Sciatic nerve (tissue), 2 donors: ENCODE results near the gene TBC1D21. TPM values are rescaled to one million over a fixed set of nuclear protein-coding genes. Genes with fewer than 3 reads are reported as not detected.

Source experiments
- ATAC-seq: fragments of 200-7000 bp; cut with Tn5 transposase; one replicate; pipeline ENCODE4 v1.9.1; 2020; ENCODE audit warnings: mild to moderate bottlenecking, moderate library complexity
- DNase-seq: peaks from one replicate; pipeline ENCODE4 v3.0.0-alpha.2; 2020; ENCODE audit warnings: low spot score
- intact Hi-C: fragments of 100-400 bp; cut with DNase I; formaldehyde crosslinking; loops from one replicate; pipeline ENCODE4 v1.14.2; 2022
- total RNA-seq: library from RNA; stranded (reverse); fragmentation: NEBNext Ultra II Directional; extraction: Animal tissue kit (Norgen Biotek cat#: 25700); gene quantifications from one replicate; pipeline ENCODE4 v1.2.1, GENCODE V29; 2021
- donor health status: DM: no; HTN: no; CAD: no.
- donor health status: DM: no; HTN: no; CAD: no.

The TBC1D21 gene
- total RNA-seq, 1 donor from 2014 or later = not detected

DNA sequence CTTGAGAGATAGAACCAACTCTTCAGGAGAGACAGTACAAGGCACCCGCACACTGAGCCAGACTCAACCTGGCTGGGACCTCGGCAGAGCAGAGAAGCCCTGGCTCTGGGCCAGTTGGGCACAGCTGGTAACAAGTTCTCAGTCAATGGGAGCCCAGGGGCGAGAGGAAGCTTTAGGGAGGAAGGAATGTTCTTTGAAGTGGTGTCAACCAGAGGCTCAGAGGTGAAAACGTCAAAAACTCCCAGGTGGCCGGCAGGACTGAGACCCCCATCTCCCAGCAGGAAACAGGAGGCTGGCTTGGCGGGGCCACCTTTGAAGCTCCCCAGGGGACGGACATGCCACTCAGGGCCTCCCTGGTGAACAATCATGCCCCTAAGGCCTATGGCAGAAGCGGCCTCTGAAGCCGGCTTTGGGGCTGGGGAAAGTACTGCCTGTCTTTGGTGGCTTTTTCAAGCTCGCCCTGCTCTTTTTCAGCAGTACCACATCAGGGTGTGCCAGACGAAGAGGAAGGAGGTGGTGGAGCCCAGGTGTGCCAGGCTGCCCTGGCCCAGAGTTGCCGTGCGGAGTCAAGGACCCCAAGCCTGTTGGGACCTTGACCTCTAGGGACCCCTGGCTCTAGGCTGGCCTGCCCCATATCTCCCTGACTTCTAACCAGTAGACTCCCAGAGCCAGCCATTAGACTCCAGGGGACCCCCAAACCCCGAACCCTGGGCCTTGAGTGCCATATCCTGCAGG is 16.7 kb upstream of the TBC1D21 start:
- no peak for DNase-seq
- no peak for ATAC-seq
- intact Hi-C loops = loop anchor here (10.0 kb wide), 1 partner anchor 122 kb away; no protein-coding TSS in a partner anchor

DNA sequence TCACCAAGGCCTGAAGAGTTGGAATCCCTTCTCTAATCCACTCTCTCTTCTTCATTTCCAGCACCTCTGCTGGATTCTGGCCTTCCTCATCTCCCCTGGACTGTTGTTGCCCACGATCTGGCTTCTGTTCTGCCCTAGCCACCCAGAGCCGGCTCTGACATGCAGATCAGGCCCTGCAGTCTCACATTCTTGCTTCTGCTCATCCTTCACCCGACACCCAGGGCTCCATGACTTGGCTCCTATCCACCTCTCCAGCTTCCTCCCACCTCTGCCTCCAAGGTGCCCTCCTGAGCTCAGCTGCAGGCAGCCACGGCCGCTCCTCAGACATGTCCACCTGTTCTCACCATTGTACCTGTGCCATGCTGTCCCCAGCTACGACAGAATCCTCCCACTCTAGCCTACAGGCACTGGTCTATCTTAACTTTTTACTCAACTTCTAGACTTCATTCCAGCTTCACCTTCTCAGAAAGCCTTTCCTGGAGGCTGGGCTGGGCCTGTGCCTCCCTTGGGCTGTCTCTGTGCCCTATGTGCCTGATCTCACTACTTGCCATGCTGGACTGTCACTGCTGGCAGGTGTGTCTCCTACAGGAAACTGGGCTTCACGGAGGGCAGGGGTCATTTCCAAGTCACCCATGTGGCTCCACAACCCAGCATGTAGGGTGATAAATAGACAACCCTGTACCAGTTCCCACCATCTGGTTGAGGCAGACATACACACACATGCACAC is 16.0 kb upstream of the TBC1D21 start:
- ATAC-seq (no peak), DNase-seq (no peak)
- intact Hi-C loops = loop anchor here (10.0 kb wide), 1 partner anchor 123 kb away; no protein-coding TSS in a partner anchor

DNA sequence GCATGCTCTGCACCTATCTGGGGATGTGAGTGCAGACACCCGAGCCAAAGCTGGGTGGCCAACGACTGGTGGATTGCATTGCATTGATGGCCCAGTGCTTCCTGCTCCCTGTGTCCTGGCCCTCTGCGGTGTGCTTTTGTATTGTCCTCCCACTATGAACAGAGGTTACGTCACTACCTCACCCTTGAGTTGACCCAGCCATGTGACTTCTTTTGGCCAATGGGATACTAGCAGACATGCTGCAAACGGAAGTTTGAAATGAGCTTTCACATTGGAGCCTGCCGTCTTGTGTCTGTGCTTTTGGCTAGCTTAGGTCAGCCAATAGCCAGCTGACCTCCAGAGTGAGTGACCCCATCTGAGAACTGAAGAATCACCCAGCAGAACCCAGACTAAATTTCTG is 15.3 kb upstream of the TBC1D21 start:
- ATAC-seq = no peak
- DNase-seq = no peak
- intact Hi-C loops = loop anchor here (10.0 kb wide), 1 partner anchor 123 kb away; no protein-coding TSS in a partner anchor

DNA sequence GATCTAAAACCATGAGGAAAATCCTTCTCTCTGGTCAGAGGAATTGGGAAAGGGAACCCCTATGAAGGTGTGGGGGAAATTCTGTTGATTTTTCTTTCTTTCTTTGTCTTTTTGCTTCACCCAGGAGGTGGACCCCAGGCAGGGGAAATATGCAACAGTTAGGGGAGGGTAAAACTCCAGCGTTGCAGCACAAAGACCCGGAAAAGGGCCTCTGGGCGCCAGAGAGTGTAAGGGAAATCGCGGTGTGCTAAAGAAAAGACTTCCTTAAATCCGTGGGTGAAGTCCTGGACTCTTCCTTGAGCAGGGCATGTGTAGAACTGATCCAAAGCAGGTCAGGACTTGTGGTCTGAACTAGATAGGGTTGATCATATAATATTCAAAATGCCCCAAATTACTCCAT is 11.1 kb upstream of the TBC1D21 start:
- ATAC-seq = no peak
- intact Hi-C loops = no loop called here

DNA sequence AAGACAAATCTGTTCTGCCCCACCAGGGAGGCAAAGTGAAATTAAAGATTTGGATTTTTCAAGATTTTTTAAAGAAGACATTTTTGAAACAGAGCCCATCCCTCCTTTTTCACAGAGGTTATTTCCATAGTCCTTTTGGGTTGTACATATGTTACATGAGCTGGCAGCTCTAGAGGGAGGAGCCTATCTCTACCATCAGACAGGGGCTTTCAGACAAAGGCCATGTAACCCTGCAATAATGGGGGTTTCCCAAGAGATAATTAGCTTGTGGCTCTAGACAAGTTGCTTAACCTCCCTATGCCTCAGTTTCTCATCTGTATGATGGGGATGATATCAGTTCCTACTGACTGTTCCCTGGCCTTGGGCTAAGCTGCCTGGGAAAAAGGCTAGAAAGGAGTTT is 8.0 kb upstream of the TBC1D21 start:
- DNase-seq (no peak), ATAC-seq (no peak)
- intact Hi-C loops = no loop called here

More for the DNA sequence above, 11.1 kb upstream of the TBC1D21 start:
- no peak for DNase-seq

DNA sequence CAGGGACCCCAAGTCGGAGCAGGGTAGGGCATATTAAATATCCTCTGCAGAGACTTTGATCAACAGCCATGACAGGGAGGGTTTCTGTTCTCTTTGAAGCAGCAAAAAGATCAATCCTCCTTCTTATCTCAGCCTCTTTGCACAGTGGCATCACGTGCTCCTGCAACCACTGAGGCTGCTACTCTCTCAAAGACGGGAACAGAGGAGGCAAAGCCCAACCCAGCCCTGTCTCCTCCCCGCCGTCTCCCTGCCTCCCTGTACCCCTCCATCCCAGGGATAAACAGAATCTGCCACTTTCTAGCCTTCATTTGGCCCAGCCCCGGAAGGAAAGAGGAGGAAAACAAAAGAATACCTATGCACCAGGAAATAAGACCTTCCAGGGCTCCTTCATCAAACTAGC is 7.5 kb upstream of the TBC1D21 start:
- ATAC-seq = no peak
- intact Hi-C loops = no loop called here
- DNase-seq = no peak

DNA sequence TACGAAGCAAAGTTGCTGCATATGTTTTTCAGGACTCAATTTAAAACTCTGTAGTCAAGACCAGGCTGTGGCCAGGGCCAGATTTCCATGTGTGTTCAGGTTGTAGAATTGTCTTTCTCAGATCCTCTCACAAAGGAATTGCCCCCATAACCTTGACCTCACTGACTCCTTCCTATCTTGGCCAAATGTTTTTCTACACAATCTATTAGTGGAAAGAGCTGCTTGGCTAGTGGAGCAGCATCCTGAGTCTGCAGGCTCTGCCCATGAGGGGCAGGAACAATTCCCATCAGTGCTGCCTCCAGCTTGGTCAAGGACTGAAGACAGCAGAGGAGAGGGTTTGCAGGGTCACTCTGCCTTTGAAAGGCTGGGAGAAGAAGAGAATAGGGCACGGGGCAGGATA is 6.9 kb upstream of the TBC1D21 start:
- ATAC-seq (no peak), DNase-seq (no peak)
- intact Hi-C loops = no loop called here

DNA sequence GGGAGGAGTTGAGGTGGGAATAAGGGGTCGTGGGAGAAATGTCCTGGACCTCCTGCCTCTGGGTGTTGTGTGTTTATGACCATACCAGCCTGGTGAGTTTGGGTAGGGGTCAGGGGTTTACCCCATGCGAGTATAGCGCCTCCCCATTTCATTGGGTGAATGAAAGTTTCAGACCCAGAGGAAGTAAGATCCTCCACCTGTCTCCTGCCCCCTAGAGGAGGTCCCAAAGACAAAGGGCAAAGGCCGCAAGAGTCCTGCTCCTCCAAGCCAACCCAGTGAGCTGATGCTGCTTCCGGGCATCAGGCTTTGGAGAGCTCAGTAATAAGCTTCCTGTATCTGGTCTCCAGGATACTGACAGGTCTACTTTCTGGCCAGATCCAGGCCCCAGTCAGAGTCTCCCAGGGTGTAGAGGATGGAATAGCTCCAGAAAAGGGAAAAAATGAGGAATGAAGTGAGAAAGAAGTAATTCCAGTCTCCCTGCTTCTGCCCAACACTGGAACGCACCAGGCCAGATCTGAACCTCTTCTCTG is 6.4 kb upstream of the TBC1D21 start:
- ATAC-seq (no peak), DNase-seq (no peak)
- intact Hi-C loops = loop anchor here (1.0 kb wide), 1 partner anchor 22 kb away; no protein-coding TSS in a partner anchor

DNA sequence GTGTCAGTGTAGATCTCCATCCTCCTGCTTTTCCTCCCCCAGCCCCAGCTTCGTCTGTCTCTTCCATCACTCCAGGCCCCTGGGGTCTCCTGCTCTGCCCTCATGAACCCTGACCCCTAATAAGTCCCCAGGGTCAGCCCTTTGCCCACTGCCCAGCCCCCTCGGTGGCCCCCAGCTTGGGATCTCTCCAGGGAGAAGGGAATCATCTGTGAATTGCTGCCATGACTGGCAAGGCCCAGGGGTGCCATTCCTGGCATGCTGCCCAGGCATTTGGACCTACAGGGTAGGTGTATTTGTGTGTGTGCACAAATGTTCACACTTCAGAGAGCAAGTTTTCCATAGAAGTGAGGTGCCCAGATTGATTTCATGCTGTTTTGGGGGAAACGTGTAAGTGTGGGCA is 5.9 kb upstream of the TBC1D21 start:
- intact Hi-C loops = loop anchor here (1.0 kb wide), 1 partner anchor 22 kb away; no protein-coding TSS in a partner anchor
- ATAC-seq = no peak
- no peak for DNase-seq

DNA sequence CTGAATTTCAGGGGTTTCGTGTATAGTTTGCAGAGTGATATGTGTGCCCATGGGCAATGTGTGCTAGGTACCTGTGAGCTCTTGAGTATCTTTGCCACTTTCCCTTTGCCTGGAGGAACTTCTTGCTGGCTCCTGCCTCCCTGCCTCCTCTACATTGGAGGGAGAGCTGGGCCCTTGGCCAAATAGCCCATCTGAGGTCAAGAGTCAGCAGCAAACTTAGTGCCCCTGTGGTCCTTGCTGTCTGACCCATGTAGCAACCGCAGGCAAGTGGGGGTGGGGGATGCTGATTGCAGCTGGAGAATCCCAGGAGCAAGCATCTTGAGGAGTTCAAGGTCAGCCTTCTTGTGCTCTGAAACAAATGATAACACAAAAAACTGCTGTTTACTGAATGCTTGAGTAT is 5.4 kb upstream of the TBC1D21 start:
- intact Hi-C loops = loop anchor here (1.0 kb wide), 1 partner anchor 21 kb away; no protein-coding TSS in a partner anchor
- ATAC-seq = no peak
- no peak for DNase-seq

DNA sequence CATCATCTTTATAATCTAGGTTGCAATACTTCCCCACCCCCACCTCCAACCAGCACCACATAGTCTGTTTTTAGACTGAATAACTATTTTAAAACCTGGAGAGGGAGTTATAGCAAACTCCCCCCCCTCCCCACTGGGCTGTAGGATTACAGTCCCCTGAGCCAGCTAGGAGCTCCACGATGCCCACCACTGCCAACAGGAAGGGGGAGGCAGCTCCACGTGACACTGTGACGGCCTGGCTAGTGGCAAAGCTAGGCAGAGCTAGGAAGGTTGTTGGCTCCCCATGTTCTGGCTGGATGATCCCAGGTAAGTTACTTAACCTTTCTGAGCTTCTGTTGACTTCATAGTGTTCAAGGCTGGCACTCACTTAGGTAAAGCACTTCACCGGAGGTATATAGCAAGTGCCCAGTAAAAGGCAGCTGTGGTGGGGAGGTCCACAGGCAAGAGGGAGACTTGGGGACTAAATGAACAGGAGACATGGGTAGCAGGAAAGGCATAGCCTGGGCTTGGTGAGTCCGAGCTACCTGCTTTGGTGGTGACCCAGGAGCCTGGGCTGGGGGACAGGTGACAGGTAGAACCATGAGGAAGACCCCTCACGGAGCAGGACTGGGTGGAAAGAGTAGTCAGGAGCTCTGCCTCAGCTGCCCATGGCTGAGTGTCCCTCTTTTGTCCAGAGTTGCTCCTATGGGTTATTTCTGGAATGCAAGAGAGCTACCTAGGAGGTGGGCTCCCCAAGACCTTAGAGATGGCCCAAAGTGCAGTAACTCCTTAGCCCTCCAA is 4.0 kb upstream of the TBC1D21 start:
- intact Hi-C loops = no loop called here
- no peak for ATAC-seq
- DNase-seq = no peak

DNA sequence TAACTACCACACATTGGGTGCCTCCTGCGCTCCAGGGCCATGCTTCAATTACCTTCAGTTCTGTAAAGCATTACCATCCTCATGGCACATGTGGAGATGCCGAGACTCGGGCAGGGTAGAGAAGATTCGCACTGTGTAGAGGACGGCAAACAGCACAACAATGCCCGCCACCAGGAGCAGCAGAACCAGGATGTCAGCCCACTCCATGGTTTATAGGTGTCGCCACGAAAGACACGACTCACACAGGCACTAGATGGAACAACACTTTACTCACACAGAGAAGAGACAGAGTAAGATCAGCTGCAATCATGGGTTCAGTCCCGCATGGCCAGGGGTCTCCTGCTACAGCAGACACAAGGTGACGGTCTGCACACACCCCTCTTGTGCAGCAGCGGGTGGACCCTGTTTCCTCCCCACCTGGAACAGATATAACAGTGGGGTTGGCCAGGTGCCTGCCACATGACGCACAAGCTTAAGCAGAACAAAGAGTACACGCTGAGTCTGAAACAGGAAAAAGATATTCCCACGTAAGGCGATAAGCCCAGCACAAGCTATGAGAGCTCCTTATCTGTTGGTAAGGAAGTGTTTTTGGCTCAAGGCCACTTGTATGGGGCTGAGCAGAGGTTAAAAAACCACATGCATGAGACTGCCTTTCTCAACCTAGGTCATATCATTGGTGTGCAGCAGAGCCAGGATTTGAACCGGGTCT is 2.5 kb upstream of the TBC1D21 start:
- intact Hi-C loops = no loop called here
- DNase-seq = no peak
- ATAC-seq = peak; percentile 32

DNA sequence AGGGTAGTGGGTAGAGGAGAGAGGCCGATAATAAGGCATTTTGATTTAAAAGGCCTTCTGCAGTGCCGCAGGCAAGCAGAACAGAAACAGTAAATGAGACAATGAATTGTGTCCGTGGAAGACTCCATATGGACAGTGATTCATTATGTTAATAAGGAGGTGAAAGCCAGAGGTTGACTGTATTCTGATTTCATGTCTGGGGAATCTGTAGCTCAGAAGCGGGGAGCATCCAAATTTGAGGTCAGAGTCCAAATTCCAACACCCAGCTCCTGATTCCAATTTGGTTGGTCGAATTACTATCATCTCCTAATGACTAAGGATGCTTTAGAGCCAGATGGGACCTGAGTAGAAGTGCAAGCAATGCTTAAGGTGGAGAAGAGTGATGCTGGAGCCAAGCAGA is 1.0 kb upstream of the TBC1D21 start:
- intact Hi-C loops = no loop called here
- no peak for DNase-seq
- ATAC-seq = no peak

DNA sequence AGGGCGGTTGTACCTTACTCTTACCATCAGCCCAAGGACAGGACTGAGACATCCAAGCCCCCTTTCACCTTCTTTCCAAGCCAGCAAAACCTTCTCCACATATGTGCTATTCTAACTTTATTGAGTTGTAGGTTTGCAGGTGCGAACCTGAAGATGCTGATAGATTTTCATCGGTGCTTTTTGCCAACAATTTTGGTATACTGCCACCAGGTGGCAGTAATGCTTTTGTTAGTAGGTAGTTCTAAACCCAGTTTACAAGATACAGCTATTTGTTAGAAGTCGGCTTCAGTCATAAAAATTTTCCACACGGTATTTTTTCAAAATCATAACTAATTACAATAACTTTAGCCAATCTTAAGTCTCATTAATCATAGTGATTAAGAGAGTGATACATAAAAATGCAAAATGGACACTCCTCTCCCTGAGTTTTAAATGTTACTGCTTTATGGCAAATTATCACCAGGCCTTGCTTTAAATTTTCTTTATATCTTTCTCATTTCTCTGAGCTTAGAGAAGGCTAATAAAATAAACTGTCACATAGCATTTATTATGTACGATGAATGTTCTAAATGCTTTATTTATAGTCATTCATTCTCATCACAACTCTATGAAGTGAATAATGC is 636 bp downstream of the TBC1D21 start:
- ATAC-seq (no peak), DNase-seq (no peak)
- intact Hi-C loops = no loop called here

DNA sequence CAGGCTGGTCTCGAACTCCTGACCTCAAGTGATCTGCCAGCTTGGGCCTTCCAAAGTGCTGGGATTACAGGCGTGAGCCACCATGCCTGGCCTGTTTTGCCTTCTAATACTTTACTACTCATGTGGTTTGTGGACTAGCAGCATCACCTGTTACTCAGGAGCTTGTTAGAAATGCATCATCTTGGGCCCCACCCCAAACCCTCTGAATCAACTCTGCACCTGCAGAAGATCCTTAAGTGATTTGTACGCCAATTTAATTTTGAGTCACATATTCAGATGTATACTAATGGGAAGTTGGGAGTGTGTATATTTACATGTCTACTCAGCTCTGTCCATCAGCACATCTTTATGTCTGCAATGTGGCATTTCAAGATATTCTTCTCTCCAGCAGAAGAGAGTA is 6.1 kb downstream of the TBC1D21 start:
- DNase-seq (peak; percentile 23), ATAC-seq (no peak)
- intact Hi-C loops = no loop called here

DNA sequence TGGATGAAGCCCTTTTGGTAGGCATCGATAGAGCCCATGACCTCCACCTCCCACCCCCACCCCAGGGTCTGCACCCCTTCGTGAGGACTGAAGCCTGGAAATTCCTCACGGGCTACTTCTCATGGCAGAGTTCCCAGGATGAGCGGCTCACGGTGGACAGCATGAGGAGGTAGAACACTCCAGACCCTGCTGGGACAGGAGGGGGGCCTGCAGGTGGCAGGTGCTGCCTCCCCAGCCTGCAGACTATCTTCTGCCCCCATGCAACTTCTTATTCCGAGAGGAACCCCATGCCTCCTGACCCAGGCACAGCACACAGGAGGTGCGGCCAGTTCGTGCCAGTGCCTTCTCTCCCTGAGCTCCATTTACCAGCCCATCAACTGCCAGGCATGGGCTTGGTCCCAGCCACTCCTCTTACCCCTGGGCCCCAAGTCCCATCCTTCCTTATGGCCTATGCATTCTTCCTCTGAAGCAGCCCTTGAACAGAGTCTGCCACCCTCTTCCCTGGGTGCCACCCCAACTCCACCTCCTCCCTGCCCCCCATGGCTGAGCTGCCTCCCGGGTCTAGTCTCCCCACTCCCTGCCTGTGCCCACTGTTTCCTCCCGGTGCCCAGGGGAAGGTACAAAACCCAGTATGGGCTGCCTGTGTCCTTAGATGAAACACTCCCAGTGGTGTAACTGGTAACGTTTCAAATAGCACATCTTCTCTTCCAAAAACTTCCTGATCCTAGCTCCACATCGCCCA is 8.4 kb downstream of the TBC1D21 start:
- DNase-seq (peak; percentile 46), ATAC-seq (no peak)

DNA sequence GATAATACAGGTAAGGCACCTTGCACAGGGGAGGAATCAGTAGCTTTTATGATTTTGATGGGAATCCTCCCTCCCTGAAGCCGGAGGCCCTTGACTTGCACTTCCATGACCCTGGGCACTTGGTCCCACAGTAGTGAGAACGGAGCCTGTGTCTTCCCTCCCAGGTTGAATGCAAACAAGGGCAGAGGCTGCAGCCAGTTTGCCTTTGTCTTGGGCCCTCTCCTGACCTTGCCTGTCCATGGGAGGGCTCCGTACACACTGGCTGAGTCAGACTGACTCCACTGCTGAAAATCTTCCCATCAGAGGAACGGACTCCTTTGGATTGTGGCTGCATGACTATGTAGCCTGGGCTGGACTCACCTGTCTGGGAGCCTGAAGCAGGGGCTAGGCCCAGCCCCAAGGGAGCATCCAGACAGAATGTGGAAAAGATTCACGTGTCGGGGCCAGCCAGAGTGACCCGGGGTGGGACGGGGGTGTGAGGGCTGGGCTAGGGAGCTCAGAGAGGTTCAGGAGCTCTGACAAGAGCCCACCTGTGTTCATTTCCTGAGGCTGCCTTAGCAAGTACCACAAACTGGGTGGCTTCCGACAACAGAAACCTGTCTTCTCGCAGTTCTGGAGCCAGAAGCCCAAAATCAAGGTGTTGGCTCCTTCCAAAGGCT is 9.5 kb downstream of the TBC1D21 start:
- DNase-seq (peak; percentile 23), ATAC-seq (no peak)
- intact Hi-C loops = no loop called here

More for the DNA sequence above, 8.4 kb downstream of the TBC1D21 start:
- intact Hi-C loops = no loop called here
